Testis (tissue), 2 donors: ENCODE measurements around the gene EDEM2.

ENCODE experiments used
- POLR2A ChIP-seq: fragments of 450-650 bp; IDR thresholded peaks from one replicate; pipeline ENCODE4 v1.6.1; 2017; ENCODE audit warnings: antibody characterized with exemption, mild to moderate bottlenecking, moderate library complexity
- TF ChIP-seq, protein P1 (sequence below), 3 experiments: fragments of 450-650 bp in 2 of 3; fragments of 200-600 bp in 1 of 3; sonication (generic) in 1 of 3; IDR thresholded peaks; one replicate each; pipeline ENCODE4 v1.5.1; 2016 to 2019; ENCODE audit warnings: antibody characterized with exemption in 3 of 3, mild to moderate bottlenecking in 2 of 3, moderate library complexity in 1 of 3

DNA sequence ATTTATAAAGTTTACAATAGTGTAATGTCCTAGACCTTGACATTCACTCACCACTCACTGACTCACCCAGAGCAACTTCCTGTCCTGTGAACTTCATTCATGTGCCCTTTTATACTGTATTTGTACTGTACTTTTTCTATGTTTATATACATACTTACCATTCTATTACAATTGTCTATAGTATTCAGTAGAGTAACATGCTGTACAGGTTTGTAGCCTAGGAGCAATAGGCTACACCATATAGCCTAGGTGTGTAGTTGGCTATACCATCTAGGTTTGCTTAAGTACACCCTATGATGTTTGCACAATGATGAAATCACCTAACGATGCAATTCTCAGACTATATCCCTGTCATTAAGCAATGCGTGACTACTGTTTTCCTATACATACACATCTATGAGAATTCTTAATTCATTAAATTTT is 17.5 kb downstream of the EDEM2 start:
- TF ChIP-seq, protein P1, sequence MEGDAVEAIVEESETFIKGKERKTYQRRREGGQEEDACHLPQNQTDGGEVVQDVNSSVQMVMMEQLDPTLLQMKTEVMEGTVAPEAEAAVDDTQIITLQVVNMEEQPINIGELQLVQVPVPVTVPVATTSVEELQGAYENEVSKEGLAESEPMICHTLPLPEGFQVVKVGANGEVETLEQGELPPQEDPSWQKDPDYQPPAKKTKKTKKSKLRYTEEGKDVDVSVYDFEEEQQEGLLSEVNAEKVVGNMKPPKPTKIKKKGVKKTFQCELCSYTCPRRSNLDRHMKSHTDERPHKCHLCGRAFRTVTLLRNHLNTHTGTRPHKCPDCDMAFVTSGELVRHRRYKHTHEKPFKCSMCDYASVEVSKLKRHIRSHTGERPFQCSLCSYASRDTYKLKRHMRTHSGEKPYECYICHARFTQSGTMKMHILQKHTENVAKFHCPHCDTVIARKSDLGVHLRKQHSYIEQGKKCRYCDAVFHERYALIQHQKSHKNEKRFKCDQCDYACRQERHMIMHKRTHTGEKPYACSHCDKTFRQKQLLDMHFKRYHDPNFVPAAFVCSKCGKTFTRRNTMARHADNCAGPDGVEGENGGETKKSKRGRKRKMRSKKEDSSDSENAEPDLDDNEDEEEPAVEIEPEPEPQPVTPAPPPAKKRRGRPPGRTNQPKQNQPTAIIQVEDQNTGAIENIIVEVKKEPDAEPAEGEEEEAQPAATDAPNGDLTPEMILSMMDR (IDR thresholded peaks at IDR 0.05), result no peak
- no peak for TF ChIP-seq POLR2A
